IMR-90 (cell line): Measurements from ENCODE around the gene GPC2.

Experiments
- BHLHE40 ChIP-seq: fragments of 150-350 bp; IDR thresholded peaks from 2 replicates; pipeline ENCODE4 v1.6.1; 2016; ENCODE audit warnings: mild to moderate bottlenecking, low read depth, low read length
- CTCF ChIP-seq: conservative IDR thresholded peaks from 2 replicates; pipeline ENCODE4 v1.5.1; 2012; ENCODE audit warnings: mild to moderate bottlenecking, low read depth, low read length, improper control_type of control experiment
- POLR2A ChIP-seq: IDR thresholded peaks from 2 replicates; pipeline ENCODE4 v1.6.1; 2012; ENCODE audit warnings: mild to moderate bottlenecking, low read depth, low read length

- TF ChIP-seq POLR2A, result no peak
- TF ChIP-seq CTCF, result peak; percentile 94
- TF ChIP-seq BHLHE40, result no peak
These were observed 44.5 kb downstream of the GPC2 start for GRCh38 chr7:100132697-100133151.
